DLD1 (cell line): ENCODE results near the gene MACROD2.
"Not testable (repeated sequence)": the region's sequence is repeated elsewhere in the genome, so short reads cannot be mapped to it uniquely, and the experiment has no call there.

Experiments
- in situ Hi-C: cut with HindIII; loops from 2 replicates; pipeline ENCODE4 v1.10.0; 2017; ENCODE audit warnings: low sequenced_read_pairs

The MACROD2 gene

DNA sequence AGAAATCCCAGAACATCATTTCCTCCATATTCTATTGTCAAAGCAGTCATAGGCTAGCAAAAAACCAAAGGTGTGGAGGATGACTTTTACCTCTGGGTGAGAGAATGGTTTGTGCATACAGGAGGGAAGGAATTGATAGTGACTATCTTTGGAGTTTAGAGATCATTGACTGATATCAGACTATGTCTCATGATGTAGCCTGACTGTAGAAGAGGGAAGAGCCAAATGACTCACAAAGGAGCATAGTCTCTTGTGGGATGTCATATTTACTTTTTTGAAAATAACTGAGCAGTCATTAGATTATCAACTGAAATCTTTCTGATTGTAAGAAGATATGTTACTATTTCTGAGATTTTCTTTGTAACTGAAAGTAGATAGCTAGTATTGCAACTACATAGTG lies 183.6 kb downstream of the MACROD2 start:
- in situ Hi-C loops, result no loop called here

DNA sequence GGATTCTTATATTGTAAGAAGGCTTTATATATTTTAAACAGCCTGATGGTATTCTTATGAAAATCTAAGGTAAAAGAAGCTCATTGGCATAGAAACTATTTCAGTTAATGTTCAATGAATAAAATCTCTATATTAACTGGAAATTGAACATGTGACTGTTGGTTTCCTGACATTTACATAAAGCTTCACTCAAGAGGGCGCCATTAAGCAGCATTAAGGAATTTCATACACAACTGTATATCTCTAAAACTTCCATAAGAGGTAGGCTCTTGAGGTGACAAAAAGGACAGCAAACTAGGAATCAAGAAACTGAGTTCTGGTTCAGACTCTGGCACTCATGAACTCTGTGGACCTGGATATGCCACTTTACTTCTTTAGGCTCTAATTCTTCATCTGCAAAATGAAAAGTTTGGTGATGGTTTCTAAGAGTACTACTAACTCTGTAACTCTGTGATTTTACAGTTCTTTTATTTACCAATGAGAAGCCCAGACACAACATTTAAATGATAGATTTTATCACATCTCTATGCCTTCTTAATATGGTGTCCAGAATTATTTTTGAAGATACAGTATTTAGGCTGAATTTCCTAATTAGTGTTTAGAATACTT lies 194.6 kb downstream of the MACROD2 start:
- in situ Hi-C loops, result no loop called here

DNA sequence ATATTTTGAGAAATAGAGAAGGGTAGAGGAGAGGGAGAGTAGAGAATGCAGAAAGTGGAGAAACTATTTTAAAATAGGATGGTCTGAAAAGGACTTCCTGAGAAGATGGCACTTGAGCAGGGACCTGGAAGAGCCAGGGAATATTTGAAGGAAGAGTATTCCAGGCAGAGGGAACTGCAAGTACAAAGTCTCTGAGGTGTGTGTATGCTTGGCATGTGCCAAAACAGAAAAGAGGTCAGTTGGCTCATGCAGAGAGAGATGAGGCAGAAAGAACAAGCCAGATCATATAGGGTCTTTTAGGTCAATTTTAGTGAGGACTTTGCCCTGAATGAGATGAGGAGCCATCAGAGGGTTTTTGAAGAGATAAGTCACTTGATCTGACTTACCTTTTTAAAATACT lies 196.2 kb downstream of the MACROD2 start:
- in situ Hi-C loops, result no loop called here

DNA sequence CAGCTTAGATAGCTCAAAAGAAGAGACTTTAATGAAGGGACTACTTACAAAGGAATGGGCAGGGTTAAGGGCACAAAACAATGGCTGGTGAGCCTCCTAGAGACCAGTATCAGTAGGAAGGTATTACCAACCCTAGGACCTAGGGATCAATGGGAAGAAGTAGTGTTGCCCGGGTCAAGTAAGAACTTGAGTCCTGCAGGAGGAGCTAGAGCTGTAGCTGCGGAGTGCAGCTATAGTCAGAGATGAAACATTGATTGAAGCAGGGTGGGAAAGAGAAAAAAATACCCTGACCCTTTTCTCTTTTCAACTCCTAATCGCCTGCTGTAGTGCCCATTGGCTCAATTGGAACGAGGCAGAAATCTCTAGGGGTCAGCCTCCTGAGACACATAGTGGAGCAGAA lies 198.1 kb downstream of the MACROD2 start:
- in situ Hi-C loops, result no loop called here

DNA sequence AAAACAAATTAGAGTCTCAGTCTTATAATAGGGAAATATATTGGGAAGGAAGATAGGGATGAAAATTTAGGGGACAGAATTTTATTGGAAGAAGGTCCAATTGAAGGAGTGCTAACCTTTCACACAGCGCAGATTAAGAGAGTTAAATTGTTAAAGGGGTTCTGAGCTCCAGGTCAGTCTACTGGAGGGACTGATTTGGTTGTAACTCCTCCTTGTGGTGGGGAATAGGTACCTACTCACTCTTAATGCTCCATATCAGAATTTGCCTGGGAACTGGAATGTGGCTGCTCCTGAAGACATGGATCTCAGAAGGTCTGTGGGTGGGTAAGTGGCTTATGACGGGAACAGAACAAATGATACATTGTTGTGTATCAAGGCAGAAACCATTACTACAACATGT lies 198.6 kb downstream of the MACROD2 start:
- in situ Hi-C loops, result no loop called here

DNA sequence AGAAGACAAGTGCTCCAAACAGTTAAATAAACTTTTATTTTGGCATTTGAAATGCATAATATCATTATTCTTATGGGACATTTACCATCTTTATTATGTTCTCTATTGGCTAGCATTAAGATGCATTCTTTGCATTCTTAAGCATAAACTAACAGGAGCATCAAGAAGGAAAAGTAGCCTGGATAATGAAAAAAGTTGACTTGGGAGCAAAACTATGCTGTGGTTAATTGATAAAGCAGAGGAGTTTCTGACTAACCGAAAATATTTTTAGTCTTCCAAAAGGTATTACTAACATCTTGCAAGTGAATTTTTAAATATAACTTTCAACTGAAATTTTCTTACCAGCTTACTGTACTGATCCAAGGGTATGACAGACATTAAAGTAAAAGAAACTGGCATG lies 201.8 kb downstream of the MACROD2 start:
- in situ Hi-C loops, result no loop called here

DNA sequence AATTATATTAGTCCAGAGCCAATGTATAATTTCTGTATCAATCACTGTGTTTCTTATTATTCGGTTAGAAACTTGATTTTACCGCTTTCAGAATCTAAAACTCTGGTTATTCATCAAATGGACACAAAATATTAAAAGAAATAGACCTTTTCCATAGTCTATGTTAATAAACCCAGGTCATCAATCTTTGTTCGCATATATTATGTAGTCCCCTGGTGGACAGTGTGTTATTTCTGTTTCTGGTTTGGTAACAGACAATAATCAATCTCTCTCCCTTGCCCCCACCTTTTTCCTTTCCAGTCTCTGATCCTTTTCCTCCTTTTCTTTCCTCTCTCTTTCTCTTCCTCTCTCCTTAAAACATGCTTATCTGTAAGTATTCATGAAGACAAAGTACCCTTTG lies 203.1 kb downstream of the MACROD2 start:
- in situ Hi-C loops, result no loop called here

DNA sequence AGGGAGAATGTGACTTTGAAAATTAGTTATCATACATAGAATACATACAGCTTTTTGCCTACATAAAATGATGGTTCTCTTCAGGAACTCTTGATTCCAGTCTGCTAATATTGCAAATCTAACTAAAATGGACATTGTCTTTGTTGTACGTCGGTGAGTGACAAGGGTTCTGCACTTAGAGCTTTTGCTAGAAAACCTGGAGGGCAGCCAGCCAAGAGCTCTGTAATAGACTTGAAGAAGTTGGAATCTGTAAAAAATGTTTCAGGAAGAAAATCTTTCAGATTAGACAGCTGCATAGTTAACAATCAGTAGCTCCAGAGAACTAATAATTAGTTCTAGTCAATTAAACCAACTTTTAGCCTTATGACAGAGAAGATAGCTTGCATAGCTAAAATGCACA lies 203.8 kb downstream of the MACROD2 start:
- in situ Hi-C loops, result no loop called here

DNA sequence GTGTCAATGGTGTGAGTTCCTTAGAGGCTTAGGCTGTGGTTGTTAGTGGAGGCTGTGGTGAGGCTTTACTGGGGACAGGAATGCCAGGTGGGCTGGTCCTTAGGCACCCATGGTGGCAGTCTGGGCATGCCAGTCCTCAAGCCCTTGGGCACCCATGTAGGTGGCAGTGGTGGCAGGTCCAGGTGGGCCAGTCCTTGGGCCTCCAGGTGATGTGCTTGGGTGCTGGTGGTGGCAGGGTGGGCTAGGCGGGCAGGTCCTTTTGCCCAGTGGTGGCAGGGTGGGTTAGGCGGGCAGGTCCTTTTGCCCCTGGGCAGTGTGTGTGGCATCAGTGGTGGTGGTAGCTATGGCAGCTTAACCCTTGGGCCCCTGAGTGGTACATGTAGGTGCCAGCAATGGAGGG lies 208.3 kb downstream of the MACROD2 start:
- in situ Hi-C loops, result no loop called here

DNA sequence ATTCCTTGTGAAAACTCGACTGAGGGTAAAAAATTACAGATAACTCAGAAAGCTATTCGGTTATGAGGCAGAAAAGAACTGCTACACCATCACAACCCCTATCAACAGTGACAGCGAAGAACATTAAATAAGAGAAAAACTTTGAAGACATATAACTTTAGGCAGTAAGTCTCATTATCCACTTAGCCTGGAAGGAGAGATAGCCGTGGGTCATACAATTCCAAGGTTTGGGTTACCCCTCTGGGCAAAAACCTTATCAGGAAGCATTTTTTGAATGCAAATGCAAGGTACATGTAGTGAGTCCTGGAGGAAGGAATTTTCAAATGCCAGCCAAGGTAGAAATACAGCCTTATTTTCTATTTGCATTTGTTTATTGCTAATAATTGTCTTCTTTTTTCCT lies 212.3 kb downstream of the MACROD2 start:
- in situ Hi-C loops, result no loop called here

DNA sequence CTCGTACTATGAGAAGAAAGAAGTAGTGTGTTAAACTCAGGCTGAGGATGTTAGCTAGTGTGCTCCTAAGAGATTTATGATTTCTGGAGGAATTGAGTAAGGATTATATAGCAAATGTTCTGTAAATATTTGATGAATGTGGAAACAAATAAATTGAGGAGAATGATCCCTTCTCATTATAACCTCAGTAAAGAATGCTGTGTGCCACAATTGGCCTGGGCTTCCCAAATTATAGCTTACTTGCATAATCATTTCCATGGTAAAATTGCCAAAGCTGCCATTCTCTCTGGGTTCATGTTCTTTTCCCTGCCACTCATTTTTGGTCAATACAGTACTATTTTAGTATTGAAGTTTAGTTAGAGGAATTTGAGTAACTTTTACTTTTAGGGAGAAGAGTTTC lies 213.6 kb downstream of the MACROD2 start:
- in situ Hi-C loops, result no loop called here

DNA sequence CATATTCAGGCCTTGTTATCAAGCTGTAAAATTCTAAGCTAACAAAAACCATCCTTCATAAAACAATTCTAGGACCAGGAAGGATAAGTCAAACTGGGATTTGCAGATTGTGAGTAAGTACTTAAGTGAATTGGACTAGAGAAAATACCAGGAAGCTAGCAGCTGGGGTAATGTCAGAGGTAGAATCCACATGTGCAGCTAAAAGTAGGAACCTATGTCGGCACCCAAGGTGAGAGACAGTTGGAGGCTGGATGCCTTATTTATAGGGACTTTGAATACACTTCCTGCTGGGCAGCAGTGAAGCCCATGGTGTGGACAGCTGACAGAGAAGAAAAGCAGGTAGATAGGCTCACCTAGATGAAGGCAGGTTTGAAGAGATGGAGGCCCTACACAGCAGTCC lies 214.8 kb downstream of the MACROD2 start:
- in situ Hi-C loops, result no loop called here

DNA sequence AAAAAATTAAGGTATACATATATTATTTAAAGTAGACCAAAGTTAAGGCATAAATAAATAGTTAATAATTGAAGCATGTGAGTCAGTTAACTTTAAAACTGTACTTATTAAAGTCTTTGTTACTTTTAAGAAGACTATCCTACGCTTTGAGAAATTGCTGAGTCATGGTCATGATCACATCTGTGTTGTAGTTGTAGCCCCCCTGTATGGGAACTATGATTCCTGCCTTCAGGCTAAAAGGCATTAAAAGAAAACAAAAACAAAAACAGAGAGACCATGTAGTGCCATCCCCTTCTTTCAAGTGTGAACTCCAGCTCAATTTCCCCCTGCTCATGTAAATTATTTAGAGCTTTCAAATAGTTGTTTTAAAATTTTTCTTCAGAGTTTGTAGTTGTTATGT lies 218.7 kb downstream of the MACROD2 start:
- in situ Hi-C loops, result no loop called here

DNA sequence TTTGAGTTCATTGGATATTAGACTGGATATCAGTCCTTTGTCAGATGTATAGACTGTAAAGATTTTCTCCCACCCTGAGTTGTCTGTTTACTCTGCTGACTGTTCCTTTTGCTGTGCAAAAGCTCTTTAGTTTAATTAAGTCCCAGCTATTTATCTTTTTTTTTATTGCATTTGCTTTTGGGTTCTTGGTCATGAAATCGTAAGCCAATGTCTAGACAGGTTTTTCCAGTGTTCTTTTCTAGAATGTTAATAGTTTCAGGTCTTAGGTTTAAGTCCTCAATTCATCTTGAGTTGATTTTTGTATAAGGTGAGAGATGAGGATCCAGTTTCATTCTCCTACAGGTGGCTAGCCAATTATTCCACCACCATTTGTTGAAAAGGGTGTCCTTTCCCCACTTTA lies 220.6 kb downstream of the MACROD2 start:
- in situ Hi-C loops, result not testable (repeated sequence)

DNA sequence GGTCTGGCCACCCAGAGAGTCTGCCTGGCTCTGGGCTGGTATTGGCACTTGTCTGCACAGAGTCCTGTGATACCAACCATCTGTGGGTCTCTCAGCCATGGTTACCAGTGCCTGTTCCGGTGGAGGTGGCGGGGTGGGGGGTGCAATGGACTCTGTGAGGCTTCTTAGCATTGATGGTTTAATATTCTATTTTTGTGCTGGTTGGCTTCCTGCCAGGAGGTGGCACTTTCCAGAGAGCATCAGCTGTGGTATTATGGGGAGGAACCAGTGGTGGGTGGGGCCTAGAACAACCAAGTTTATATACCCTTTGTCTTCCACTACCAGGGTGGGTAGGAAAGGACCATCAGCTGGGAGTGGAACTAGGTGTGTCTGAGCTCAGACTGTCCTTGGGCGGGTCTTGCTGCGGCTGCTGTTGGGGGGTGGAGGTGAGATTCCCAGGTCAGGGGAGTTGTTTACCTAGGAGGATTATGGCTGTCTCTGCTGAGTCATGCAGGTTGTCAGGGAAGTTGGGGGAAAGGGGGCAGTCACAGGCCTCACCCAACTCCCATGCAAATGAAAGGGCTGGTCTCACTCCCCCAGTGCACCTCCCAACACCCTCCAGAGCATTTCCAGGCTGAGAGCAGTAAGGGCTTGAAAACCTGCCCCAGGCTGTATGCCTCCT lies 224.6 kb downstream of the MACROD2 start:
- in situ Hi-C loops, result no loop called here

DNA sequence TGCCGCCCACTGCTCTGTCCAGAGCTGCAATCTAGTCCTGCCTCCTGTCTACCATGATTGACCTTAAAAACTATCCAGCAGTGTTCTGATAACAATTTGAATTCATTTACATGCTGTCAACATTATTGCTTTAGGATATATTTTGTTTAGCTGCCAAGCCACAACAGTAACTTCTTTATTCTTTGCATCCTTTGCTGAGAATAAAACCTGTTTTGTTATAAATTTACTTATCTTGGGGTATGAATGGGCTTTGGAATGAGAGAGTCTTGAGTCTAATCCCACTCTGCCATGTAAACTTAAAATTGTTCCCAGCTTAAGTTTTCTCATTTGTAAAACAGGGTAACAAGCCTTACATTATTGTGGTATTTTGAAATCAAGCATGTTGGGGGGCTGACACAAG lies 225.7 kb downstream of the MACROD2 start:
- in situ Hi-C loops, result no loop called here

DNA sequence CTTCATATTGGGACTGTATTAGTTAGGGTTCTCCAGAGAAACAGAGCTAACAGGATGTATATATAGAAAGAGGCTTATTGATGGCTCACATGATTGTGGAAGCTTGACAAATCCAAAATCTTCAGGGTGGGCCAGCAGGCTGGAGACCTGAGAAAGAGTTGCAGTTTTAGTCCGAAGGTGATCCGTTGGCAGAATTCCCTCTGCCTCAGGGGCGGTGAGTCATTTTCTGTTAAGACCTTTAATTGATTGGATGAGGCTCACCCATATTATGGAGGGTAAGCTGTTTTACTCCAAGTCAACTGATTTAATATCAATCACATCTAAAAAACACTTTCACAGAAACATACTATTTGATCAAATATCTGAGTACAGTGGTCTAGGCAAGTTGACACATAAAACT lies 228.5 kb downstream of the MACROD2 start:
- in situ Hi-C loops, result no loop called here

DNA sequence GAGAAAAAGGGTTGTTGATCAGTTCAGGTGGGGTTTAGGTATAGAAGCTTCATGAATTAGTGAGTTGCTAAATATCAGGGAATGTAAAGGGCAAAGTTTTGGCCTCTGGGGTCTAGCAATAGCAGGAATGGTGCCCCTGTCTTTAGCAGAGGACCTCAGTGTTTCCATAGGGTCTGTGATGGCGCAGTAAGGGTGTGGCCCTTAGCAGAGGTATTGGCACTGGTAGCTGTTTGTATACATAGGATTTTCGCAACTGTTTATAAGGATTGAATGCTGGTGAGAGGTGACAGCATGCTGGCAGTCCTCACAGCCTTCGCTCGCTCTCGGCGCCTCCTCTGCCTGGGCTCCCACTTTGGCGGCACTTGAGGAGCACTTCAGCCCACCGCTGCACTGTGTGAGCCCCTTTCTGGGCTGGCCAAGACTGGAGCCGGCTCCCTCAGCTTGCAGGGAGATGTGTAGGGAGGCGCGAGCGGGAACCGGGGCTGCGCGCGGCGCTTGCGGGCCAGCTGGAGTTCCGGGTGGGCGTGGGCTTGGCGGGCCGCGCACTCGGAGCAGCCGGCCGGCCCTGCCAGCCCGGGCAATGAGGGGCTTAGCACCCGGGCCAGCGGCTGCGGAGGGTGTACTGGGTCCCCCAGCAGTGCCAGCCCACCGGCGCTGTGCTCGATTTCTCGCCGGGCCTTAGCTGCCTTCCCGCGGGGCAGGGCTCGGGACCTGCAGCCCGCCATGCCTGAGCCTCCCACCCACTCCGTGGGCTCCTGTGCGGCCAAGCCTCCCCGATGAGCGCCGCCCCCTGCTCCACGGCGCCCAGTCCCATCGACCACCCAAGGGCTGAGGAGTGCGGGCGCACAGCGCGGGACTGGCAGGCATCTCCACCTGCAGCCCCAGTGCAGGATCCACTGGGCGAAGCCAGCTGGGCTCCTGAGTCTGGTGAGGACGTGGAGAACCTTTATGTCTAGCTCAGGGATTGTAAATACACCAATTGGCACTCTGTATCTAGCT lies 231.0 kb downstream of the MACROD2 start:
- in situ Hi-C loops, result not testable (repeated sequence)

DNA sequence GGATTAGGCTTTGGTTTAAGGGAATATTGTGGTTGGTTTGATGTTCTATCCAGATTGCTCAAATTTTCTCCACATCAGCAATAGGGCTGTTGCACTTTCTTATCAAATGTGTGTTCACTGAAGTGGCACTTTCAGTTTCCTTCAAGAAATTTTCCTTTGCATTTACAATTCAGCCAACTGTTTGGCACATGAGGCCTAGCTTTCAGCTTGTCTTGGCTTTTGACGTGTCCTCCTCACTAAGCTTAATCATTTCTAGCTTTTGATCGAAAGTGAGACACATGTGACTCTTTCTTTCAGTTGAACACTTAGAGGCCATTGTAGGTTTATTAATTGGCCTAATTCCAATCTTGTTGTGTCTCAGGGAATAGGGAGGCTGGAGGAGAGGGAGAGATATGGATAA lies 237.3 kb downstream of the MACROD2 start:
- in situ Hi-C loops, result no loop called here

DNA sequence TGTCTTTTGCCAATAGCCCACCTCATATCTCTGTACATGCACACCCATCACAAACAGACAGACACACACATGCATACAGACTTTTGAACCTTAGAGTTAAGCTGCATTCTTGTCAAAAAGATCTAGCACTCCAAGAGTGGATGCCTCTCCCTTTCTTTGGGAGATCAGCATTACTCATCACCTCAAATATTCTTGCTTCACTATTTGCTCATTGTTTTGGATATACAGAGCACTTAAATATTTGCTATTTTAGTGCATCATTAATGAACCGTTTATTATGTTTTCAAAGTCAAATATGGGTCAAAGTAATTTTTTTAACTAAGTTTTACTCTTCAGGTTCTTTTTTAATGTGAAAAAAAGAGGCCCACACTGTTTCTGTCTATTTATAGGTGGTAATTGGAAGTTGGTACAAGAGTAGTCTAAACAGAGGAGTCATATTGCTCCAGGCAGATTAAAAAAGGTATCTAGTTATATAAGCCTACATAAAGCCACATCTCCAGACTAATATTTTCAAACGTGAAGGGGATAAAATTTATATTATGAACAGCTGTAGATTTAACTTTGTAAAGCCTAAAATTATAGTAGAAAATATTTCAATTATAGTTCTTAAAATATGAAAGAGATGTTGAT lies 239.5 kb downstream of the MACROD2 start:
- in situ Hi-C loops, result no loop called here

DNA sequence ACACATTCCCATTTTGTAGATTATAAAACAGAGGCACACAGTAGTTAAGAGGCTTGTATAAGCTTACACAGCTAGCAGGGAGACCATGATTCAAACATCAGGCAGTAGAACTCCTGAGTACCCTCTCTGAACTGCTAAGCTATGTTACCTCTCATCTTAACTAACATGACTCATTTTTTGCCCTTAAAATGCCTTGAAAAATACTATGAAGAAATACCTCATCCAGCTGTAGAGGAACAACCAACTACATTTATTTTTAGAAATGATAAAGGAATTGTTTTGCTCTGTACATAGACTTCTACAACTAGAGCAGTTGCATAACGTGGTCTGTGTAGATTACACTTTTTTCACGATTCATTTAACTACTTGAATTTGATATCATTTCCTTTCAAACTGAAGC lies 240.0 kb downstream of the MACROD2 start:
- in situ Hi-C loops, result no loop called here
